ENCODE measurements around the gene NAGPA. TPM values are rescaled to one million over a fixed set of nuclear protein-coding genes. Genes with fewer than 3 reads are reported as not detected.

NAGPA gene
- total RNA-seq, 2 donors from 2014 or later: 8.1 to 12.7 TPM

DNA sequence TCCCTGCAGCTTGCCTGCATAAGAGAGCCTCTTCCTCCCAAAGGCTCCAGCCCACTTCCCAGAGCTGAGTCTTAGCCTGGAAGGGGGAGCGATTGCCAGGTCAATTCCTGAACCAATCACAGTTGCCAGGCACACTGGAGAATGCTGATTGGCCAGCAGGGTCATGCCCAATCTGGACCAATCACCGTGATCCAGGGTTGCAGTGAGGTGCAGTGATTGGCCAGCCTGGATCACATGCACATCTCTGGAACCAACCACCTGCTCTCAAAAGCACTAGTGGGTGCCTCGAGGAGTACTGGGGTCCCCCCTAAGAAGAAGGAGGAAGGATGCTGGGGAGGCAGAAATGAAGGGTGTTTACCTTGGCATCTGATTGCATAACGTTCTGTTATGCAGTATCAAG, 18.4 kb downstream of the NAGPA start:
- Histone ChIP-seq H3K36me3 (no peaks in the 10 kb centered on the region), H3K4me3 (no peak overlapping the region), H3K4me1 (no peaks in the 10 kb centered on the region), H3K27ac (no peak overlapping the region), H3K27me3 (no peaks in the 10 kb centered on the region), H3K9me3 (no peaks in the 10 kb centered on the region)
- TF ChIP-seq, protein P1, sequence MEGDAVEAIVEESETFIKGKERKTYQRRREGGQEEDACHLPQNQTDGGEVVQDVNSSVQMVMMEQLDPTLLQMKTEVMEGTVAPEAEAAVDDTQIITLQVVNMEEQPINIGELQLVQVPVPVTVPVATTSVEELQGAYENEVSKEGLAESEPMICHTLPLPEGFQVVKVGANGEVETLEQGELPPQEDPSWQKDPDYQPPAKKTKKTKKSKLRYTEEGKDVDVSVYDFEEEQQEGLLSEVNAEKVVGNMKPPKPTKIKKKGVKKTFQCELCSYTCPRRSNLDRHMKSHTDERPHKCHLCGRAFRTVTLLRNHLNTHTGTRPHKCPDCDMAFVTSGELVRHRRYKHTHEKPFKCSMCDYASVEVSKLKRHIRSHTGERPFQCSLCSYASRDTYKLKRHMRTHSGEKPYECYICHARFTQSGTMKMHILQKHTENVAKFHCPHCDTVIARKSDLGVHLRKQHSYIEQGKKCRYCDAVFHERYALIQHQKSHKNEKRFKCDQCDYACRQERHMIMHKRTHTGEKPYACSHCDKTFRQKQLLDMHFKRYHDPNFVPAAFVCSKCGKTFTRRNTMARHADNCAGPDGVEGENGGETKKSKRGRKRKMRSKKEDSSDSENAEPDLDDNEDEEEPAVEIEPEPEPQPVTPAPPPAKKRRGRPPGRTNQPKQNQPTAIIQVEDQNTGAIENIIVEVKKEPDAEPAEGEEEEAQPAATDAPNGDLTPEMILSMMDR (IDR thresholded peaks at IDR 0.05): no peak
- no peak for DNase-seq (ENCODE audit: low spot score)

DNA sequence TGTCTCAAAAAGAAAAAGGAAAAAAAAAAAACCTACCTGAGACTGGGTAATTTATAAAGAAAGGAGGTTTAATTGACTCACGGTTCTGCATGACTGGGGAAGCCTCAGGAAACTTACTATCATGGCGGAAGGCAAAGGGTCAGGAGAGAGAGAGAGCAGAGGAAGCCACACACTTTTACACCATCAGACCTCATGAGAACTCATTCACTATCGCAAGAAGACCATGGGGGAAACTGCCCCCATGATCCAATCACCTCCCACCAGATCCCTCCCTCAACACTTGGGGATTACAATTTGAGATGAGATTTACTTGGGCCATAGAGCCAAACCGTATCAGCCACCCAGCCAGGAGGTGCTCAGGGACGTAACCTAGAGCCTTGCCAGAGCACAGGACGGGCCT, 20.8 kb downstream of the NAGPA start:
- TF ChIP-seq, protein P1 (IDR thresholded peaks at IDR 0.05): no peak
- no peaks in the 10 kb centered on the region for H3K9me3 ChIP-seq

DNA sequence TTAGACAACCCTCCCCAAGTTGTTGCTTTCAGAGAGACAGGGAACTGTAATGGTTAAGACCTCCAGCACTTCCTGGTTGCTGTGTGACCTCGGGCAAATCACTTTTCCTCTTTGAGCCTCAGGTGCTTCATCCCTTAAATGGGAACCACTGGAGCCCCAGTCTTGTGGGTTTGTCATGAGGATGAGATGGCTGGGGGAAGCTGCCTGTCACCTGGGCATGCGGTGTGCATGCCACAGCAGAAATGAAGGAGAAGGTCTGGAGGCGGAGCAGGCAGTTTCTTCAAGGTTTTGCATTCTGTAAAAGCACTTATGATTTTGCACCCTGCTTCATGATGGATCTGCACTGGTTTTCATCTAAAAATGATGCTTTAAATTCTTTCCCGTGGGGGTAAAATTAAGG, 22.1 kb downstream of the NAGPA start:
- H3K4me3 ChIP-seq: no peak overlapping the region
- TF ChIP-seq, protein P1 (IDR thresholded peaks at IDR 0.05): no peak
- no peak for DNase-seq (ENCODE audit: low spot score)
- no peak overlapping the region for H3K27ac ChIP-seq
- no peaks in the 10 kb centered on the region for H3K4me1 ChIP-seq
- H3K36me3 ChIP-seq: no peaks in the 10 kb centered on the region
- H3K9me3 ChIP-seq: no peaks in the 10 kb centered on the region
- no peaks in the 10 kb centered on the region for H3K27me3 ChIP-seq

More for the DNA sequence above, 20.8 kb downstream of the NAGPA start:
- Histone ChIP-seq H3K27me3 (no peaks in the 10 kb centered on the region), H3K4me3 (no peak overlapping the region), H3K4me1 (no peaks in the 10 kb centered on the region), H3K36me3 (no peaks in the 10 kb centered on the region), H3K27ac (no peak overlapping the region)
- DNase-seq (ENCODE audit: low spot score): no peak

DNA sequence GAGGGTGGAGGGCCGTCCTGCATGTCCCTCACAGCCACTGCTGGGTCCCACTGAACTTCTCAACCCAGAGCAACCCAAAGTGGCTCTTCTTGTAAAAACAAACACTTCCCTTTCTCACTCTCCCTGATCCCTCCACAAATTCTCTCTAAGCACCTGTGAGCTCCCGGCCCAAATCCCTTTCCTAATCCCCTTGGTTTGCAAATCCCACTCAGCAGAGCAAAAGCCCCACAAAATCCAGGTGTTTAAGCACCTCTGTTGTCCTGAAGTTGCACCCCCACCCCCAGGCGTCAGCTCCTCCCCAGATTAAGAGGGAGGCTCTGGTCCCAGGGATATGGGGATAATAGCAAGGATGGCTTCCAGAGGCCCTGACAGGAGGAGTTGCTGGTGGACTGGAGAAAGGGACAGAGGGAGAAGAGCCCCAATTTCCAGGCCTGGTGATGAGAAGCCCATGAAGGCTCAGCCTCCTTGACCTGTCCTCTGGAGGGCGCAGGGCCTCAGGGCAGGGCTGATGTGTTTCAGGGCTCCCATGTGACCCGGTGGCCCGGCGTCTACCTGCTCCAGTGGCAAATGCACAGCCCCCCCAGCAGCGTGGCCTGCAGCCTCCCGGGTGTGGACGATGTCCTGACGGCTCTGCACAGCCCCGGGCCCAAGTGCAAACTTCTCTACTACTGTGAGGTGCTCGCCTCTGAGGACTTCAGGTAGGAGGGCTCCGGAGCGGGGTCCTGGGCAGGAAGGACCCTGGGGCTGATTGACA, 23.0 kb downstream of the NAGPA start:
- DNase-seq (ENCODE audit: low spot score): no peak
- TF ChIP-seq, protein P1 (IDR thresholded peaks at IDR 0.05): no peak
- Histone ChIP-seq H3K36me3 (no peaks in the 10 kb centered on the region), H3K9me3 (no peaks in the 10 kb centered on the region), H3K27ac (no peak overlapping the region), H3K4me1 (no peaks in the 10 kb centered on the region), H3K27me3 (no peaks in the 10 kb centered on the region), H3K4me3 (no peak overlapping the region)

DNA sequence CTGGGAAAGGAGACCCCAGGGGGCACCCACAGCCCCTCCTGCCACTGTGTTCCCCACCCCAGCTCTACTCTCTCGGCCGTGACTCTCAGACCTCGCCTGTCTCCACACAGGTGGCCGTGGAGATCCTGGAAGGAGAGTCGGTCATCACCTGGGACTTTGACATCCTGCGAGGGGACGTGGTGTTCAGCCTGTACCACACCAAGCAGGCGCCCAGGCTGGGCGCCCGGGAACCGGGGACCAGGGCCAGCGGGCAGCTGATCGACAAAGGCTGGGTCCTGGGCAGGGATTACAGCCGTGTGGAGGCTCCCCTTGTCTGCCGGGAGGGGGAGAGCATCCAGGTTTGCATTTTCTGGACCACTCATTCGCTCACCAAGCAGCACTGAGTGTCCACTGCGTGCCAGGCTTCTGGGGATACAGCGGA, 25.4 kb downstream of the NAGPA start:
- Histone ChIP-seq H3K4me1 (peaks cover 0 to 4% of the 10 kb centered on the region in 2 donors), H3K36me3 (no peaks in the 10 kb centered on the region), H3K27ac (no peak overlapping the region), H3K4me3 (no peak overlapping the region), H3K9me3 (no peaks in the 10 kb centered on the region), H3K27me3 (no peaks in the 10 kb centered on the region)
- TF ChIP-seq, protein P1 (IDR thresholded peaks at IDR 0.05): no peak
- no peak for DNase-seq (ENCODE audit: low spot score)

DNA sequence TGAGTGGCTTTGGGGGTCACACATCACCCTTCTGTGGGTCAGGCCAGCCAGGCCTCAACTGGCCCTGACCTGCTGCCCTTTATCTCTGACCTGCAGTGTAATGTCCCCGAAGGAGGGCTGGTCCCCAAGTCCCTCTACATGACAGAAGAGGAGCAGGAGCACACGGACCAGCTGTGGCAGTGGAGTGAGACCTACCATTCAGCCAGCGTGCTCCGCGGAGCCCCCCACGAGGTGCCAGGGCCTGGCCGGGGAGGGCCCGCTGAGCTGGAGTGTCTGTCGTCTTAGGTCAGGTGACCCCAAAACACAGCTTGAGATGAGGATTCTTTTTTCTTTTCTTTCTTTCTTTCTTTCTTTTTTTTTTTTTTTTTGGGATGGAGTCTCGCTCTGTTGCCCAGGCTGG, 26.5 kb downstream of the NAGPA start:
- TF ChIP-seq, protein P1 (IDR thresholded peaks at IDR 0.05): no peak
- Histone ChIP-seq H3K4me3 (no peak overlapping the region), H3K27me3 (no peaks in the 10 kb centered on the region), H3K4me1 (peaks cover 0 to 6% of the 10 kb centered on the region in 2 donors), H3K9me3 (no peaks in the 10 kb centered on the region), H3K36me3 (no peaks in the 10 kb centered on the region), H3K27ac (no peak overlapping the region)
- DNase-seq (ENCODE audit: low spot score): no peak

Data from right atrium auricular region (tissue), 2 donors.